GM21447 (cell line): Measurements from ENCODE around the gene RAB32.

ENCODE experiments used
- ATAC-seq: cut with Tn5 transposase; IDR thresholded peaks from one replicate; pipeline ENCODE4 v1.9.1; 2021; ENCODE audit not compliant: unreplicated experiment

Gene RAB32

GRCh38 chr6:146581968-146582367, 38.3 kb downstream of the RAB32 start:
- ATAC-seq = no peak

GRCh38 chr6:146582857-146583256, 39.2 kb downstream of the RAB32 start:
- ATAC-seq = no peak

- no peak for ATAC-seq
Measured at GRCh38 chr6:146583966-146584365, 40.3 kb downstream of the RAB32 start.

- ATAC-seq = no peak
Measured at GRCh38 chr6:146587459-146587858, 43.8 kb downstream of the RAB32 start.

- no peak for ATAC-seq
Measured at GRCh38 chr6:146590492-146590891, 46.9 kb downstream of the RAB32 start.

GRCh38 chr6:146592451-146592850, 48.8 kb downstream of the RAB32 start:
- no peak for ATAC-seq

GRCh38 chr6:146593986-146594385, 50.4 kb downstream of the RAB32 start:
- ATAC-seq = no peak

GRCh38 chr6:146594495-146594894, 50.9 kb downstream of the RAB32 start:
- no peak for ATAC-seq

- ATAC-seq = peak; percentile 65
Measured at GRCh38 chr6:146595972-146596731, 52.5 kb downstream of the RAB32 start.

- no peak for ATAC-seq
Measured at GRCh38 chr6:146598772-146599405, 55.3 kb downstream of the RAB32 start, which contains the start of gene ADGB. ADGB (plus strand) TSS chr6:146598972; CDS start chr6:146599041, 69 bp downstream.

GRCh38 chr6:146601352-146601751, 57.7 kb downstream of the RAB32 start:
- ATAC-seq = no peak

- no peak for ATAC-seq
Measured at GRCh38 chr6:146602526-146602925, 58.9 kb downstream of the RAB32 start.
